Mesodermal cell (in vitro differentiated cells): ENCODE results near the gene MN1.

Experiments used
- H3K27ac ChIP-seq: 2 replicates; pipeline ENCODE4 v1.7.0; 2013; ENCODE audit warnings: mild to moderate bottlenecking, low read depth, low read length, moderate library complexity; ENCODE audit not compliant: severe bottlenecking
- H3K36me3 ChIP-seq: 2 replicates; pipeline ENCODE4 v1.7.1; 2013; ENCODE audit warnings: mild to moderate bottlenecking, low read length, moderate library complexity; ENCODE audit not compliant: control insufficient read depth, insufficient read depth
- H3K4me1 ChIP-seq: one replicate; pipeline ENCODE4 v1.7.1; 2013; ENCODE audit warnings: mild to moderate bottlenecking, low read length; ENCODE audit not compliant: insufficient read depth, control insufficient read depth, poor library complexity, severe bottlenecking
- H3K4me3 ChIP-seq: 2 replicates; pipeline ENCODE4 v1.7.0; 2013; ENCODE audit warnings: low read length, control low read depth, mild to moderate bottlenecking; ENCODE audit not compliant: insufficient read depth, poor library complexity, severe bottlenecking; ENCODE audit errors: extremely low read depth
- H3K9me3 ChIP-seq: 2 replicates; pipeline ENCODE4 v1.7.1; 2013; ENCODE audit warnings: mild to moderate bottlenecking, low read length, moderate library complexity; ENCODE audit not compliant: control insufficient read depth
- WGBS, 2 experiments: methylation state at CpG; one replicate each; pipeline ENCODE4 v1.1.5; 2013; ENCODE audit warnings: missing lambda C conversion rate in 2 of 2; ENCODE audit not compliant: insufficient coverage in 2 of 2; 5-methylcytosine and 5-hydroxymethylcytosine counted together

Gene MN1

DNA sequence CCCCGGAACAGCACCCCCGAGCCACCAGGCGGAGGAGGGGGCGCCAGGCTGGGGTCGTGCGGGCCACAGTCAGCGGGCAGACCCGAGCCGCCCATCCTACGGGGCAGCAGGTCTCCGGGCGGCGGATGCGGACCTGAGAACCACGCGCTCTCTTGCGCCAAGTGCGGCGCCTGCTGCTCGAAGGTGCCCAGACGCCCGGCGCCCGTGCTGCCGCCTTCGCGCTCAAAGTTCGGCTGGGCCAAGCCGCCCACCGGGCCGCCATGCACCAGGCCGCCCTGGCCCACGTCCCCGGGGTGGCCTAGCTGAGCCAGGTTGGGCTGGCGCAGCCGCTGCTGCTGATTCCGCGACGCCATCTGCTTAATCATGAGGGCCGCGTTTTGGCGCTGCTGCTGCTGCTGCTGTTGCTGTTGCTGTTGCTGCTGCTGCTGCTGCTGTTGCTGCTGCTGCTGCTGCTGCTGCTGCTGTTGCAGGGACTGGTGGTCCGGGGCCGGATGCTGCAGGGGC lies 3.0 kb downstream of the MN1 start:
- peaks cover 22% of the 10 kb centered on the region for H3K4me1 ChIP-seq
- peak overlapping the region; percentile 8 for H3K4me3 ChIP-seq

DNA sequence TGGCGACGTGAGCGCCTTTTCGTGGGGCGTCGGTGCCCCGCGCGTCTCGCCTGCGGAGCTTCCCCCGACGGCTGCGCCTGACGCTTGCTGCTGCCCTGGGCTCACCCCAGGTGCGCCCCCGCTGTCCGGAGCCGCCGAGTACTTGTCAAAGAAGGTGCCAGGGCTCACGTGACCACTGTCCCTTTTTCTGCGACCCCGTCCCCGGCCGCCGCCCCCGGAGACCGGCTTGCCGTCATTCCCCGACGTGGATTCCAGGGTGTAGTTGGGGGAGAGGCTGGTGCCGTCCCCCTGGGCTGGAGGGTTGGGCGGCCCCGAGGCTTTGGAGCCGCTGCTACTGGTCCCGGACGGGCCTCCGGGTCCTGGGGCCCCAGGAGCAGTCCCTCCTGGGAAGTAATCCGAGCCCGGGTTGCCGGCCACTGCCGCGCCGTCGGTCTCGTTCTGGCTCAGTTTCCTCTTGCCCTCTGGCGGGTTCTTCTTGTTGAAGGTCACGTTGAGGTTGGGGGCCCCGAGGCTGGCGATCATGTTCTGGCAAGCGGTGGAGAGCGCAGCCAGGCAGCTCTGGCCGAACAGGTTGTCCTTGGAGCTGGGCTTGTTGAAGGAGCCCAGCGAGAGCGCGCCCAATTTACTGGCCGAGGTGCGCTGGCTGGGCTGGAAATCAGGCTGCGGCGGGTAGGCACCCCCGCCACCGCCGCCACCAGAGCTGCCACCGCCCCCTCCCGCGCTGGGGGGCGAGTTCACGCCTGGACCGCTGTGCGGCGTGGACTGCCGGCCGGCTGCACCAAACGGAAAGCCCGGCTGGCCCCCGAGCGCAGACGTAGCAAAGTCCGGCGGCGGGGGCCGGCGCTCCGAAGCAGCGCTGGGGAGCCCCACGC lies 3.8 kb downstream of the MN1 start:
- H3K9me3 ChIP-seq = no peaks in the 10 kb centered on the region
- no peak overlapping the region for H3K4me3 ChIP-seq
- WGBS, 2 experiments = 68 to 72% methylated on average over 62 to 77 of the region's 86 CpGs
- H3K36me3 ChIP-seq = peaks cover 13% of the 10 kb centered on the region
- H3K4me1 ChIP-seq = peaks cover 18% of the 10 kb centered on the region
- H3K27ac ChIP-seq = no peak overlapping the region

More for the DNA sequence above, 3.0 kb downstream of the MN1 start:
- 51 to 65% methylated on average over 36 to 42 of the region's 44 CpGs for WGBS, 2 experiments
- Histone ChIP-seq H3K9me3 (no peaks in the 10 kb centered on the region), H3K36me3 (peaks cover 13% of the 10 kb centered on the region), H3K27ac (no peak overlapping the region)

- Histone ChIP-seq H3K27ac (no peak overlapping the region), H3K9me3 (no peaks in the 10 kb centered on the region), H3K36me3 (peaks cover 13% of the 10 kb centered on the region), H3K4me3 (no peak overlapping the region), H3K4me1 (peaks cover 22% of the 10 kb centered on the region)
- 84 to 93% methylated on average over 47 to 54 of the region's 55 CpGs for WGBS, 2 experiments
Observed at GRCh38 chr22:27796829-27797519, 4.6 kb downstream of the MN1 start.

- Histone ChIP-seq H3K27ac (no peak overlapping the region), H3K4me3 (peak overlapping the region; percentile 9), H3K4me1 (peaks cover 30% of the 10 kb centered on the region), H3K36me3 (peaks cover 13% of the 10 kb centered on the region), H3K9me3 (no peaks in the 10 kb centered on the region)
- WGBS, 2 experiments = 41 to 53% methylated on average over 5 to 6 of the region's 15 CpGs
Observed at GRCh38 chr22:27795696-27796517, 5.6 kb downstream of the MN1 start.

GRCh38 chr22:27795053-27795452 lies 6.5 kb downstream of the MN1 start:
- Histone ChIP-seq H3K9me3 (no peaks in the 10 kb centered on the region), H3K27ac (no peak overlapping the region), H3K4me3 (peak overlapping the region; percentile 9), H3K36me3 (peaks cover 13% of the 10 kb centered on the region), H3K4me1 (peaks cover 32% of the 10 kb centered on the region)
- 4 to 13% methylated on average over 10 to 13 of the region's 14 CpGs for WGBS, 2 experiments

DNA sequence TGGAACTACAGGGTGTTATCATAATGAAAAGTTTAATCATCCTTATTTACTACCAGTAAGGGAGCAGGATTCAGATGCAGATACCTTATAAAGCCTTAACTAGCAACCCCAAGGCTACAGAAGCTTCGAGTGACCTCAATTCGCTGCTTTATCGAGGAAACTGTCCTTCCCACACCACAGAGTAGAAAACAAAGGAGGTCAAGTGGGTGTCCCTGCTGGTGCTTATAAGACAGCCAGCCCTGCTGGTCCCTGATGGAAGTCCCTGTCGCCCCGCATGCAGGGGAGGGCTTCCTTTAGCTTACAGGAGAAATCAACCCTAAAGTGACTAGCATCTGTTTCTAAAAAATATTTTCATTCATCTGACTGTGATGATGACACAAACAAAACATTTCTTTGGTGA lies 7.3 kb downstream of the MN1 start:
- no peaks in the 10 kb centered on the region for H3K9me3 ChIP-seq
- peaks cover 13% of the 10 kb centered on the region for H3K36me3 ChIP-seq
- 15 to 16% methylated on average over 2 to 3 of the region's 5 CpGs for WGBS, 2 experiments
- H3K27ac ChIP-seq = no peak overlapping the region
- peaks cover 32% of the 10 kb centered on the region for H3K4me1 ChIP-seq
- no peak overlapping the region for H3K4me3 ChIP-seq

DNA sequence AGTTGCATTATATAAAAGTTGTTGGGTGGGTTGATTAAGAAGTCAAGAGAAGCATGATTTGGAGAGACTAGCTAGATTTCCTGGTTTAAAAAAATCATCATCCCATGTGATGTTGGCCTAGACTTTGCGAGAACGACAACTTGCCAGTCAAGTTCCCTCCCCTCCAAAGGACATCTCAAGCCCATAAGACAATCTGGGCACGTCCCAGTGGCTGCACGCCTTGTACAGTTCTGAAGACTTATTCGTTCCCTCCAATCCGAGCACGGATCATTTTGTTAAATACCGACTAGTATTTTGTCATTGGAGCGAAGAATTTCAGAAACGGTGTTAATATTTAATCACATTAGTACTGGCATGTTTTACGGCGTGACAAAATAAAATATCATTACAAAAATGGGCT lies 8.0 kb downstream of the MN1 start:
- peaks cover 13% of the 10 kb centered on the region for H3K36me3 ChIP-seq
- 91 to 92% methylated on average over 11 to 12 of the region's 12 CpGs for WGBS, 2 experiments
- H3K4me1 ChIP-seq = peaks cover 30% of the 10 kb centered on the region
- no peak overlapping the region for H3K27ac ChIP-seq
- H3K4me3 ChIP-seq = no peak overlapping the region
- H3K9me3 ChIP-seq = no peaks in the 10 kb centered on the region

DNA sequence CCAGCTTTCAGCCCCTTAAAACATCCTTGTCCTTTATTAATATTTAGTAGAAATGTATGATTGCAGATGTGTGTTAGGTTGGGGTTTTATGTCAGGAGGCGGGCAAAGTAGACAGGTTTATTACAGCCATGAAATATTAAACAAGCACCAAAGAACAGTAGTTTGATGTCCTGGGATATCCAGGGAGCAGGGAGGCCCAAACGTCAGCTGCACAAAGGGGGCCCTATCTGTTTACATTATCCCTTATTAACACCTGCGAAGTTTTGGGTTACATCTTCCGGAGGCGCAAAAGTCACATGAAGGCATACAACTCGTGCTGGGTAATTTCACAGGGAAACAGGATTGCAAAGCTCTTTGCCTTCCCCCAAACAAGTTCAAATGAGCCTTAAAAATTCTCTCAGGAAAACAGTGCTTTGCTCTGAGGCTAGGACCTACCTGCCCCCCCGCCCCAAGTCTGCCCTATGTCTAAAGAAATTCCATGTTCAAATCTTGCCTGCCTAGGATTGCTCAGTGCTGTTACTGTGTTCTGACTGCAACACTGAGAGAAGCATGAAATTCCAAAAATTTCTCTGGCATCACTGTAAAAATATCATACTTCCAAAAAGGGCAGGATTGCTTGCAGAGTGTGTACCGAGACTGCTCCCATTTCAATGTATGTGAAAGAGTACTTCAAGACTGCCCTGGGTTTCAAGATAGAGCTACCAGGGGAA lies 8.9 kb downstream of the MN1 start:
- 70 to 77% methylated on average over 6 of the region's 8 CpGs for WGBS, 2 experiments
- Histone ChIP-seq H3K27ac (no peak overlapping the region), H3K4me1 (peaks cover 30% of the 10 kb centered on the region), H3K4me3 (no peak overlapping the region), H3K9me3 (no peaks in the 10 kb centered on the region), H3K36me3 (peaks cover 13% of the 10 kb centered on the region)

DNA sequence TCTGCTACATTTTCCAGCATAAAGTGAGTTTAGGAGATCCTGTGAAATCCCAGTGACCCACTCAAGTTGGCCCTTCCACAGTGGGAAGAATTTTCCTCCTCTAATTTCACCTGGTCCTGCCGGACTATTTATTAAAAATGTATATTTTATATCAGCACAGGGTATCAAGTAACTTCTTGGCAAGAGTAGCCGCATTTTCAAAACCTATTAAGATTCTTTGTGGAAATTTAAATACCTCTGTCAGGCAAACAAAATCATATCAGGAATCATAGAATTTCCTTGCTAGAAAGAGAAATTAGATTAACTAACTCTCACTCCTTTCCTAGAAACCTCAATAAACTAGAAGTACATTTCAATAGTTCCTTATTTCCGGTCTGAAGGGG lies 9.7 kb downstream of the MN1 start:
- WGBS, 2 experiments = no CpG with 5 or more reads among the region's 3 CpGs
- no peaks in the 10 kb centered on the region for H3K9me3 ChIP-seq
- peaks cover 30% of the 10 kb centered on the region for H3K4me1 ChIP-seq
- no peak overlapping the region for H3K4me3 ChIP-seq
- H3K36me3 ChIP-seq = peaks cover 7% of the 10 kb centered on the region
- H3K27ac ChIP-seq = no peak overlapping the region
